Liver (tissue), 9 donors: Measurements from ENCODE around the gene BEND4. TPM values are rescaled to one million over a fixed set of nuclear protein-coding genes. Genes with fewer than 3 reads are reported as not detected.

Source experiments
- DNase-seq: peaks from one replicate; pipeline ENCODE4 v3.0.0-alpha.2; 2017; ENCODE audit warnings: low spot score
- H3K27ac ChIP-seq, 2 donors: one replicate each; pipeline ENCODE4 v1.7.0; 2013; ENCODE audit warnings: inconsistent platforms in 2 of 2, low read length in 2 of 2, control low read depth in 1 of 2, low read depth in 1 of 2, mild to moderate bottlenecking in 1 of 2
- H3K27me3 ChIP-seq, 4 donors: one replicate each; pipeline versions ENCODE4 v1.6.1 to v1.7.0; 2013; ENCODE audit warnings: low read length in 3 of 4, inconsistent platforms in 1 of 4, mild to moderate bottlenecking in 1 of 4, moderate library complexity in 1 of 4; ENCODE audit not compliant: control insufficient read depth in 4 of 4, insufficient read depth in 4 of 4
- H3K36me3 ChIP-seq, 4 donors: one replicate each; pipeline versions ENCODE4 v1.6.1 to v1.7.0; 2013; ENCODE audit warnings: low read length in 3 of 4, mild to moderate bottlenecking in 3 of 4, low read depth in 1 of 4, moderate library complexity in 1 of 4; ENCODE audit not compliant: control insufficient read depth in 4 of 4, insufficient read depth in 3 of 4
- H3K4me1 ChIP-seq, 4 donors: one replicate each; pipeline versions ENCODE4 v1.6.1 to v1.7.0; 2013; ENCODE audit warnings: low read length in 3 of 4, mild to moderate bottlenecking in 3 of 4, moderate library complexity in 1 of 4; ENCODE audit not compliant: control insufficient read depth in 4 of 4, insufficient read depth in 4 of 4
- H3K4me3 ChIP-seq, 3 donors: one replicate each; pipeline versions ENCODE4 v1.6.1 to v1.7.0; 2013; ENCODE audit warnings: low read length in 3 of 3, control low read depth in 1 of 3, low read depth in 1 of 3, mild to moderate bottlenecking in 1 of 3
- H3K9ac ChIP-seq, 2 donors: one replicate each; pipeline ENCODE4 v1.7.0; 2013; ENCODE audit warnings: low read length in 2 of 2, mild to moderate bottlenecking in 2 of 2, moderate library complexity in 2 of 2, control low read depth in 1 of 2, low read depth in 1 of 2
- H3K9me3 ChIP-seq, 4 donors: one replicate each; pipeline versions ENCODE4 v1.6.1 to v1.7.0; 2013; ENCODE audit warnings: low read length in 3 of 4; ENCODE audit not compliant: control insufficient read depth in 4 of 4
- ATF3 ChIP-seq: IDR thresholded peaks from 2 replicates; pipeline ENCODE4 v1.6.1; 2016; ENCODE audit warnings: antibody characterized with exemption
- CTCF ChIP-seq: fragments of 150-350 bp; IDR thresholded peaks from 2 replicates; pipeline ENCODE4 v1.5.1; 2017; ENCODE audit warnings: improper control_type of control experiment, low read depth, low read length; ENCODE audit not compliant: missing input control
- EGR1 ChIP-seq, 2 donors: IDR thresholded peaks; 2 replicates each; pipeline ENCODE4 v1.6.1; 2016 to 2018; ENCODE audit warnings: antibody characterized with exemption in 2 of 2, low read depth in 2 of 2
- FOXA1 ChIP-seq: IDR thresholded peaks from 2 replicates; pipeline ENCODE4 v1.6.1; 2016; ENCODE audit warnings: antibody characterized with exemption
- GABPA ChIP-seq, 2 donors: IDR thresholded peaks in 1 of 2; conservative IDR thresholded peaks in 1 of 2; 2 replicates each; pipeline ENCODE4 v1.6.1; 2016; ENCODE audit warnings: antibody characterized with exemption in 2 of 2, mild to moderate bottlenecking in 1 of 2, moderate library complexity in 1 of 2
- HNF4A ChIP-seq, 2 donors: conservative IDR thresholded peaks; 2 replicates each; pipeline ENCODE4 v1.6.1; 2016; ENCODE audit warnings: antibody characterized with exemption in 2 of 2, mild to moderate bottlenecking in 2 of 2
- HNF4G ChIP-seq: IDR thresholded peaks from 2 replicates; pipeline ENCODE4 v1.6.1; 2016; ENCODE audit warnings: antibody characterized with exemption
- JUND ChIP-seq, 2 donors: IDR thresholded peaks; 2 replicates each; pipeline ENCODE4 v1.6.1; 2016; ENCODE audit warnings: antibody characterized with exemption in 2 of 2
- MAX ChIP-seq: IDR thresholded peaks from 2 replicates; pipeline ENCODE4 v1.6.1; 2016; ENCODE audit warnings: antibody characterized with exemption
- NR2F2 ChIP-seq: IDR thresholded peaks from 2 replicates; pipeline ENCODE4 v1.6.1; 2016; ENCODE audit warnings: antibody characterized with exemption
- RAD21 ChIP-seq, 2 donors: IDR thresholded peaks; 2 replicates each; pipeline ENCODE4 v1.6.1; 2016; ENCODE audit warnings: antibody characterized with exemption in 2 of 2, mild to moderate bottlenecking in 2 of 2
- REST ChIP-seq: IDR thresholded peaks from 2 replicates; pipeline ENCODE4 v1.6.1; 2016; ENCODE audit warnings: antibody characterized with exemption, mild to moderate bottlenecking
- RXRA ChIP-seq, 2 donors: IDR thresholded peaks; 2 replicates each; pipeline ENCODE4 v1.6.1; 2017 to 2018; ENCODE audit warnings: antibody characterized with exemption in 2 of 2, mild to moderate bottlenecking in 1 of 2
- SP1 ChIP-seq: IDR thresholded peaks from 2 replicates; pipeline ENCODE4 v1.6.1; 2018; ENCODE audit warnings: antibody characterized with exemption, mild to moderate bottlenecking
- TAF1 ChIP-seq: conservative IDR thresholded peaks from 2 replicates; pipeline ENCODE4 v1.6.1; 2016; ENCODE audit warnings: antibody characterized with exemption, mild to moderate bottlenecking
- YY1 ChIP-seq: IDR thresholded peaks from 2 replicates; pipeline ENCODE4 v1.6.1; 2016; ENCODE audit warnings: antibody characterized with exemption, mild to moderate bottlenecking
- ZBTB33 ChIP-seq: IDR thresholded peaks from 2 replicates; pipeline ENCODE4 v1.6.1; 2016; ENCODE audit warnings: antibody characterized with exemption
- WGBS: extraction: QIAGEN DNeasy Blood & Tissue Kit; methylation state at CpG from one replicate; pipeline ENCODE4 v1.1.7; 2013; 5-methylcytosine and 5-hydroxymethylcytosine counted together
- polyA plus RNA-seq, 2 donors: library from polyadenylated mRNA; stranded (reverse) in 1 of 2; unstranded in 1 of 2; fragments of 200-250 nt in 1 of 2; fragments of >200 nt in 1 of 2; fragmentation: Nextera tagmentation in 1 of 2; extraction: Ambion mirVana in 1 of 2; gene quantifications; one replicate each; pipeline versions ENCODE4 v1.2.1 to v1.2.3, GENCODE V29; 2013 to 2015
- total RNA-seq, 2 donors: library from RNA; depleted of rRNA; stranded (reverse); fragments of >200 nt; gene quantifications; one replicate each; pipeline ENCODE4 v1.2.3, GENCODE V29; 2014
- donor health status: healthy.
- donor health status: healthy.
- donor health status: healthy.
- donor health status: healthy.
- donor health status: healthy.

BEND4 gene
- total and polyA plus RNA-seq, 4 donors, result 0.02 to 0.28 (median 0.13) TPM

GRCh38 chr4:42159271-42160001 lies 7.0 kb upstream of the BEND4 start:
- H3K9me3 ChIP-seq, result no peaks in the 10 kb centered on the region
- H3K36me3 ChIP-seq, result no peaks in the 10 kb centered on the region
- H3K9ac ChIP-seq, result no peak overlapping the region
- H3K4me1 ChIP-seq, result no peaks in the 10 kb centered on the region
- TF ChIP-seq HNF4A (conservative IDR thresholded peaks at IDR 0.05) (no peak), NR2F2 (no peak), MAX (no peak), CTCF (no peak), ATF3 (no peak), ZBTB33 (no peak), REST (no peak), HNF4G (no peak), JUND (IDR thresholded peaks at IDR 0.05) (no peak), EGR1 (IDR thresholded peaks at IDR 0.05; ENCODE audit: low read depth in 2 of 2) (no peak), FOXA1 (no peak), RAD21 (IDR thresholded peaks at IDR 0.05) (no peak), TAF1 (no peak), YY1 (no peak), RXRA (IDR thresholded peaks at IDR 0.05) (no peak), SP1 (no peak), GABPA (IDR thresholded peaks at IDR 0.05 in 1 of 2, conservative IDR thresholded peaks at IDR 0.05 in 1 of 2) (no peak)
- no peak overlapping the region for H3K4me3 ChIP-seq
- H3K27me3 ChIP-seq, result no peaks in the 10 kb centered on the region
- no peak overlapping the region for H3K27ac ChIP-seq
- no peak for DNase-seq
- 81% methylated on average over 8 of the region's 8 CpGs for WGBS
